AG09309 (cell line): Measurements from ENCODE around the gene RPL36A.

ENCODE experiments used
- DNase-seq: peaks from one replicate; pipeline ENCODE4 v3.0.0-alpha.2; 2010; ENCODE audit warnings: low read depth
- H3K4me3 ChIP-seq: 2 replicates; pipeline ENCODE4 v1.5.1; 2011; ENCODE audit warnings: mild to moderate bottlenecking, low read depth, low read length, moderate library complexity; ENCODE audit not compliant: control insufficient read depth
- TF ChIP-seq, protein P1 (sequence below): IDR thresholded peaks from 2 replicates; pipeline ENCODE4 v1.5.1; 2011; ENCODE audit warnings: mild to moderate bottlenecking, low read depth, low read length, inconsistent platforms; ENCODE audit not compliant: insufficient read depth, control insufficient read depth; ENCODE audit errors: missing control alignments

Gene RPL36A

DNA sequence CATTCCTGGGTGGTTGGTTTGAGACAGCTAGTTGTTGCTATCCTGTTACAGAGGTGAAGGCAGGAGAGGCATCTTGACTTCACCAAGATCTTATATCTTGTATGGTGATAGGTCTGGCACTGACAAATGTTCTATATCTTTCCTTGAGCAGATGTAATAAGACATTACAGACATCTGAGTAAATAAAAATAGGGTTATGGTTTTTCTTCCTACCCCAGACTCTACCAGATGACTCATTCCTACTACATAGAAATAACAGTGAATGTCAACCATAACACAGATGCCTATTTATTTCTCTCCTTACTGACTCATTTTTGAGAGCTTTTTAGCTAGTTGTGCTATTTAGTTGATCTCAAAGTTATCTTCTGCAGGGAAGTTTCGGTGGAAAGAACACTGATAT is 39.1 kb downstream of the RPL36A start:
- TF ChIP-seq, protein P1, sequence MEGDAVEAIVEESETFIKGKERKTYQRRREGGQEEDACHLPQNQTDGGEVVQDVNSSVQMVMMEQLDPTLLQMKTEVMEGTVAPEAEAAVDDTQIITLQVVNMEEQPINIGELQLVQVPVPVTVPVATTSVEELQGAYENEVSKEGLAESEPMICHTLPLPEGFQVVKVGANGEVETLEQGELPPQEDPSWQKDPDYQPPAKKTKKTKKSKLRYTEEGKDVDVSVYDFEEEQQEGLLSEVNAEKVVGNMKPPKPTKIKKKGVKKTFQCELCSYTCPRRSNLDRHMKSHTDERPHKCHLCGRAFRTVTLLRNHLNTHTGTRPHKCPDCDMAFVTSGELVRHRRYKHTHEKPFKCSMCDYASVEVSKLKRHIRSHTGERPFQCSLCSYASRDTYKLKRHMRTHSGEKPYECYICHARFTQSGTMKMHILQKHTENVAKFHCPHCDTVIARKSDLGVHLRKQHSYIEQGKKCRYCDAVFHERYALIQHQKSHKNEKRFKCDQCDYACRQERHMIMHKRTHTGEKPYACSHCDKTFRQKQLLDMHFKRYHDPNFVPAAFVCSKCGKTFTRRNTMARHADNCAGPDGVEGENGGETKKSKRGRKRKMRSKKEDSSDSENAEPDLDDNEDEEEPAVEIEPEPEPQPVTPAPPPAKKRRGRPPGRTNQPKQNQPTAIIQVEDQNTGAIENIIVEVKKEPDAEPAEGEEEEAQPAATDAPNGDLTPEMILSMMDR: no peak
- DNase-seq: no peak
- H3K4me3 ChIP-seq: no peak overlapping the region

DNA sequence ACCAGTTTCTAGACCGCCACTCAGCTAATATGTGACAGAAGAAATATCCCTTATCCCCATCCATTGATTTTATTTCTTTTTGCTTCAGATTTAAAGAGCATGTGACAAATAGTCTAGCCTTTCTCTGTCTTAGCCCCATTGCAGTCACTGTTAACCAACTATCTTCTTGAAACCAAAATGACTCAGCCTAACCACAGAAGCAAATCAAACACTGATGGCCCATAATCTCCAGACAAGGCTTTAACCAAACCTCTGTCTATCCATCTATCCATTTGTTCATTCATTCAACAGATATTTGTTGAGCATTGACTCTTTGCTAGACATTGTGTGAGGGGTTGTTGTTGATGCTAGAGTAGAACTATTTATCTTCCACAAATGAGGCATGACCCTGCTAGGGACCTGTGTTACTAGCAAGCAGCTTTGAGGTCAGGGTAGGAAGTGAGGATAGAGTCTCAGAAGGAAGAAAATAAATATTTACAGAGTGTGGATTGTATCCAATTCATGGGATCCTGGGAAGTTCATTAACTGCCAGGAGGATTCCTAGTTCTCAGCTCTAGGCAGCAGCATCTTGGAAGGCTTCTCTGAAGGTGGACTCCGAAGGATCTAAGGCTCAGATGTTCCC is 39.8 kb downstream of the RPL36A start:
- TF ChIP-seq, protein P1: no peak
- H3K4me3 ChIP-seq: no peak overlapping the region
- no peak for DNase-seq

DNA sequence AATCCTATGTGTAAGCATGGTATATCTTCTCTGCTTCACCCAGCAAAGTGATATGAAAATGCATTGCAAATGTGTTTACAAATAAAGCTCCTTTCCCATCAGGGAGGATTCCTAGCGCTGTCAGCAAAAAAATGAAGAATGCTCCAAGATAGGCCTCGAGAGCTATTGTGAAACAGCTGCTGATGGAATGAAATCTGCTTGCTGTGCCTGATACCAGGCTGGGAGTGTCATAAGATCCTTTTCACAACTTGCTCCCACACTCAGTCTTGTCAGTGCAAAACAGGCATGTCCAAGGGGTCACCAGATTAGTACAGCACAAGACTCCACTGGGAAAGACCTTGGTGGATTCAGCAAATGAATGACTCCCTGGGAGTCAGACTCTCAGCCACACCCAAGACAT is 51.3 kb downstream of the RPL36A start:
- TF ChIP-seq, protein P1: no peak
- no peak overlapping the region for H3K4me3 ChIP-seq
- DNase-seq: no peak
